Stimulated activated CD8-positive, alpha-beta memory T cell treated with anti-CD3 and anti-CD28 coated beads, Interleukin-15, amount 100 ng/mL, for 48 hours (primary cell): ENCODE measurements around the gene MYL7.

ENCODE experiments used
- DNase-seq, 2 donors: peaks; one replicate each; pipeline ENCODE4 v3.0.0-alpha.2; 2020; ENCODE audit warnings: low read depth in 2 of 2

The MYL7 gene

GRCh38 chr7:44100458-44101302, 40.5 kb downstream of the MYL7 start:
- DNase-seq, result no peak

- no peak for DNase-seq
Measured at GRCh38 chr7:44099669-44100068, 41.5 kb downstream of the MYL7 start.

- DNase-seq, result no peak
Measured at GRCh38 chr7:44098092-44099068, 42.8 kb downstream of the MYL7 start.

DNA sequence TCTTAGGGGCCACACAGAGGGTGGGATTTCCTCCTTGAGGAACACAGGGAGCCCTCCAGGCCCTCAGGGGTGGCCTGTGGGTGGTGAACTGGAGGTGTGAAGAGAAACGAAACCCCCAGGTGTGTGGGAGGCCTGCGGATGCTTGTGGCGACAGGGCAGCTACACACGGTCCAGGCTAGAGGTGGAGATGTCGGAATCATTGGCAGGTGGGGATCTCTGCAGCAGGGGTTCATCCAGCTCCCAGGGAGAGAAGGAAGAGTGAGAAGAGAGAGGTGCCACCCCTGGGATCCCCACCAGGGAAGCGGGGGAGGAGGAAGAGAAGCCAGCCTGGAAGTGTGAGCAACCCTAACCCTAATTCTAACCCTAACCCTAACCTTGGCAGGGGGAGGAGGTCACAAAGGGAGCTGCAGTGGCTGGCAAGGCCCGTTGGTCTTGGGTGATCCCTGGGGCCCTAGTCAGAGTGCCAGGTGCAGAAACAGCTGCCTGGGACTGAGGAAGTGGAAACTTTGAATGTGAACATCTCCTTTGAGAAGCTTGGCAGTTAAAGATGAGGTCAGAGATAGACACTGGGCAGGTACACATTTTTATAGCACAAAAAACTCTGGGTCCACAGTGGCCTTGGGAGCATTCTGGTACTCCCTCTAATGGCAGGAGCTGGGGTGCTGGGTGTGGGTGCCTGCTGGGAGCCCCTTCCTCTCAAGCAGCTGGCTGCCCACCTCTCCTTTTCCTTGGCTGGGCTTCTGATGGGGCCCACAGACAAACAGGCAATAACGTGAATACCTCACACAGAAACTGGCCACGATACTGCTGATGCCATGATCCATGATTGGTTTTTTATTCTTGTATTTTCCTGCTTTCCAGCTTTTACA, 43.8 kb downstream of the MYL7 start:
- DNase-seq, result no peak

DNA sequence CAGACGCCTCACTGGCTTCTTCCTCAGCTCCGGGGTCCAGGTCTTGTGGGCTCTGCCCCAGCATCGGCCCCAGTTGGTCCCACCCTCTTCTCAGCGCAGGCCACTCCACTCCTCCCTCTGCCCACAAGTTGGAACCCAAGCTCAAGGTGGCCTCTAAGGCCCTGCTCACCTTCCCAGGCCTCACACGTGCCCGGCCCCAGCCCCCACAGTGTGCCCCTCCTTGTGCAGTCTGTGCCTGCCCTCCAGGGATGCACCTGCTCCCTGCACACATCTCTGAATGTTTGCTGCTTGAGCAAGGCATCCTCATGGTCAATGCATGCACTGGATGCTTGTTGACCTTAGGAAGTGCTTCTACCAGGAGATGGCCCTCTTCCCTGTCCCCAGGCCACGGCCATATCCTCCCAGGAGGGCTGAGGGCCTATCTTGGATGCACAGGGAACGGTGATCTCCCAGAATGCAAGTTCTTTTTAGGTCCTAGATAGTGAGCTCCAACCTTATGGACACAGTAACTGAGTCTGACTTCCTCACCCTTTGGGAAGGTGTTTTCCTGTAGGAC, 44.7 kb downstream of the MYL7 start:
- DNase-seq, result no peak

- no peak for DNase-seq
Measured at GRCh38 chr7:44095781-44096180, 45.4 kb downstream of the MYL7 start.

GRCh38 chr7:44094883-44095592, 46.1 kb downstream of the MYL7 start:
- DNase-seq, result no peak

DNA sequence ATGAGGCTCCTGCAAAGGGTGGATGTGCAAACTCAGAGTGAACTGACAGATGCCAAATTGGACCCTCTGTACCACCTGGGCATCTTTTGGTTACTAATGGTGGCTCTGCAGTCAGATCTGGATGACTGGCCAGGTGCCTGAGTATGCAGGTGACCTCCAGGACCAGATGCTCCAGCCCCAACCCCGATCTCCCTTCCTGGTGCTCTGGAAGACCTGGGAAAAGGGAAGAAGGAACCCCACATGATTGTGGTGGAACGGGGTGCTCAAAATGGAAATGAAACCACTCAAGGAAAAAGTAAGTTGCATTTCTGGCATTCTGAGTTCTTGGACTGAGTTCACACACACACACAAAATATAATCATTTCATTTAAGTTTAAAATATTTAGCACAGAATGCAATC, 46.8 kb downstream of the MYL7 start:
- DNase-seq, result no peak

GRCh38 chr7:44093102-44093641, 48.0 kb downstream of the MYL7 start:
- DNase-seq, result no peak
